Keratinocyte (primary cell): Measurements from ENCODE around the gene TNS1.

Source experiments
- EZH2 ChIP-seq: IDR thresholded peaks from one replicate; pipeline ENCODE4 v1.6.1; 2012; ENCODE audit warnings: inconsistent platforms, mild to moderate bottlenecking, low read length, moderate library complexity
- TF ChIP-seq, protein P1 (sequence below), 3 experiments: IDR thresholded peaks in 1 of 3; conservative IDR thresholded peaks in 1 of 3; optimal IDR thresholded peaks in 1 of 3; 2 replicates in 2 of 3; 3 replicates in 1 of 3; pipeline versions ENCODE3 to v1.5.1; 2011; ENCODE audit warnings: low read length in 3 of 3, mild to moderate bottlenecking in 3 of 3, moderate library complexity in 2 of 3, control low read depth in 1 of 3, inconsistent platforms in 1 of 3; ENCODE audit not compliant: insufficient read depth in 2 of 3; ENCODE audit errors: extremely low read depth in 1 of 3

DNA sequence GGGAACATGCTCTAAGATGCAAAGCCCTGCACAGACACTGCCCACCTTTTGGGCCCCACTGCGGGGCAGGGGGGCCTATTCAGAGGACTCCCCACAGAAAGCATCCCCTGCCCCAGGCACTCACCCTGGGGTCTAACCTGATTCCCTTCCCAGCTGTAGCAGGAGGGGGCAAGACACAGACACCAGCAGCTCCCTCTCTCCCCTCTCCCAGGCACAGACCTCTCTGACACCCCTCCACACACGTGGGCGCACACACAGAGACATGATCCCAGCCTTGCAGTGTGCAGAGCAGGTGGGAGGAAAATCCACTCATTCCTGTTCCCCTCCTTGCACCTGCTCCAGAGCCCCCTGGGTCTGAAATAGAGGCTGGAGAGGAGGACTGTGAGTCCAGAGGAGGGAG, 10.7 kb downstream of the TNS1 start:
- TF ChIP-seq, protein P1, sequence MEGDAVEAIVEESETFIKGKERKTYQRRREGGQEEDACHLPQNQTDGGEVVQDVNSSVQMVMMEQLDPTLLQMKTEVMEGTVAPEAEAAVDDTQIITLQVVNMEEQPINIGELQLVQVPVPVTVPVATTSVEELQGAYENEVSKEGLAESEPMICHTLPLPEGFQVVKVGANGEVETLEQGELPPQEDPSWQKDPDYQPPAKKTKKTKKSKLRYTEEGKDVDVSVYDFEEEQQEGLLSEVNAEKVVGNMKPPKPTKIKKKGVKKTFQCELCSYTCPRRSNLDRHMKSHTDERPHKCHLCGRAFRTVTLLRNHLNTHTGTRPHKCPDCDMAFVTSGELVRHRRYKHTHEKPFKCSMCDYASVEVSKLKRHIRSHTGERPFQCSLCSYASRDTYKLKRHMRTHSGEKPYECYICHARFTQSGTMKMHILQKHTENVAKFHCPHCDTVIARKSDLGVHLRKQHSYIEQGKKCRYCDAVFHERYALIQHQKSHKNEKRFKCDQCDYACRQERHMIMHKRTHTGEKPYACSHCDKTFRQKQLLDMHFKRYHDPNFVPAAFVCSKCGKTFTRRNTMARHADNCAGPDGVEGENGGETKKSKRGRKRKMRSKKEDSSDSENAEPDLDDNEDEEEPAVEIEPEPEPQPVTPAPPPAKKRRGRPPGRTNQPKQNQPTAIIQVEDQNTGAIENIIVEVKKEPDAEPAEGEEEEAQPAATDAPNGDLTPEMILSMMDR (optimal IDR thresholded peaks at IDR 0.05 in 1 of 3, IDR thresholded peaks at IDR 0.05 in 1 of 3, conservative IDR thresholded peaks at IDR 0.05 in 1 of 3; ENCODE audit: extremely low read depth in 1 of 3, insufficient read depth in 2 of 3, low read length in 3 of 3), result no peak
- TF ChIP-seq EZH2, result no peak
